HFFc6 (cell line): ENCODE results near the gene FAM13A. TPM values are rescaled to one million over a fixed set of nuclear protein-coding genes. Genes with fewer than 3 reads are reported as not detected.

Experiments used
- DNase-seq: peaks from one replicate; pipeline ENCODE4 v3.0.0-alpha.2; 2018
- H3K27ac Mint-ChIP-seq: 2 replicates; pipeline ENCODE4 v1.8.0; 2020; ENCODE audit warnings: mild to moderate bottlenecking, mixed read lengths
- H3K27me3 Mint-ChIP-seq: 2 replicates; pipeline ENCODE4 v1.8.0; 2021; ENCODE audit warnings: mild to moderate bottlenecking, moderate library complexity, mixed read lengths; ENCODE audit not compliant: insufficient read depth
- H3K36me3 Mint-ChIP-seq: 2 replicates; pipeline ENCODE4 v1.8.0; 2021; ENCODE audit warnings: low read depth, mixed read lengths
- H3K4me1 Mint-ChIP-seq: 2 replicates; pipeline ENCODE4 v1.8.0; 2020; ENCODE audit warnings: low read depth, mixed read lengths
- H3K4me3 Mint-ChIP-seq: 2 replicates; pipeline ENCODE4 v1.8.0; 2020; ENCODE audit warnings: mild to moderate bottlenecking, moderate library complexity, mixed read lengths
- H3K9me3 Mint-ChIP-seq: 2 replicates; pipeline ENCODE4 v1.8.0; 2020; ENCODE audit warnings: mild to moderate bottlenecking, mixed read lengths
- CTCF ChIP-seq: fragments of 200-600 bp; sonication (generic); IDR thresholded peaks from 2 replicates; pipeline ENCODE4 v1.5.0; 2021; ENCODE audit warnings: antibody characterized with exemption, mild to moderate bottlenecking
- total RNA-seq, 6 experiments: library from RNA; stranded (reverse); fragmentation: NEBNext Ultra II Directional; extraction: Animal tissue kit (Norgen Biotek cat#: 25700); gene quantifications; 2 replicates in 1 of 6; 3 replicates in 5 of 6; pipeline ENCODE4 v1.2.3, GENCODE V29; 2021

FAM13A gene
- total RNA-seq, 6 experiments from 2014 or later, result 8.0 to 11.2 (median 9.7) TPM

- DNase-seq, result no peak
- H3K27me3 Mint-ChIP-seq, result no peaks in the 10 kb centered on the region
- H3K9me3 Mint-ChIP-seq, result no peaks in the 10 kb centered on the region
- no peak overlapping the region for H3K27ac Mint-ChIP-seq
- 0 out of 2 replicates have a peak, but pooled peaks cover 2% of the 10 kb centered on the region for H3K36me3 Mint-ChIP-seq
- TF ChIP-seq CTCF, result no peak
- peaks cover 53% of the 10 kb centered on the region for H3K4me1 Mint-ChIP-seq
- no peak overlapping the region for H3K4me3 Mint-ChIP-seq
Measured at GRCh38 chr4:88756149-88756548, 300.8 kb downstream of the FAM13A start.

GRCh38 chr4:88755454-88755853 is 301.5 kb downstream of the FAM13A start:
- Mint-ChIP-seq H3K27ac (no peak overlapping the region), H3K4me1 (peaks cover 50% of the 10 kb centered on the region)
- TF ChIP-seq CTCF, result no peak

GRCh38 chr4:88754796-88755195 is 302.2 kb downstream of the FAM13A start:
- peaks cover 48% of the 10 kb centered on the region for H3K4me1 Mint-ChIP-seq
- H3K4me3 Mint-ChIP-seq, result no peak overlapping the region
- H3K27me3 Mint-ChIP-seq, result no peaks in the 10 kb centered on the region
- no peak overlapping the region for H3K27ac Mint-ChIP-seq
- TF ChIP-seq CTCF, result no peak; the same call in 1 of the 2 replicates
- H3K36me3 Mint-ChIP-seq, result peaks cover 6% of the 10 kb centered on the region; the same call in 1 of the 2 replicates
- no peak for DNase-seq
- no peaks in the 10 kb centered on the region for H3K9me3 Mint-ChIP-seq

More at GRCh38 chr4:88755454-88755853, 301.5 kb downstream of the FAM13A start:
- Mint-ChIP-seq H3K4me3 (no peak overlapping the region), H3K36me3 (no peaks in the 10 kb centered on the region), H3K27me3 (no peaks in the 10 kb centered on the region), H3K9me3 (no peaks in the 10 kb centered on the region)
- DNase-seq, result no peak

GRCh38 chr4:88753658-88754571 is 303.1 kb downstream of the FAM13A start:
- Mint-ChIP-seq H3K36me3 (peaks cover 12% of the 10 kb centered on the region), H3K27me3 (no peaks in the 10 kb centered on the region), H3K9me3 (no peaks in the 10 kb centered on the region), H3K4me3 (no peak overlapping the region), H3K4me1 (peaks cover 39% of the 10 kb centered on the region), H3K27ac (no peak overlapping the region)
- no peak for DNase-seq
- TF ChIP-seq CTCF, result no peak

- Mint-ChIP-seq H3K4me1 (peaks cover 27% of the 10 kb centered on the region), H3K36me3 (peaks cover 21% of the 10 kb centered on the region), H3K27me3 (no peaks in the 10 kb centered on the region), H3K27ac (no peak overlapping the region), H3K4me3 (no peak overlapping the region), H3K9me3 (no peaks in the 10 kb centered on the region)
- DNase-seq, result no peak
- no peak for TF ChIP-seq CTCF
Measured at GRCh38 chr4:88752754-88753153, 304.2 kb downstream of the FAM13A start.
